Right atrium auricular region (tissue), 2 donors: ENCODE results near the gene FRMD3. TPM values are rescaled to one million over a fixed set of nuclear protein-coding genes. Genes with fewer than 3 reads are reported as not detected.

Source experiments
- DNase-seq: peaks from one replicate; pipeline ENCODE4 v3.0.0-alpha.2; 2019; ENCODE audit warnings: low spot score
- H3K27ac ChIP-seq, 2 donors: fragments of 200-600 bp; sonication (generic); 1 replicate in 1 of 2; 2 replicates in 1 of 2; pipeline ENCODE4 v1.5.1; 2016 to 2019
- H3K27me3 ChIP-seq, 2 donors: fragments of 200-600 bp; sonication (generic); one replicate each; pipeline versions ENCODE4 v1.5.1 to v1.6.0; 2017 to 2019
- H3K36me3 ChIP-seq: fragments of 200-600 bp; sonication (generic); one replicate; pipeline ENCODE4 v1.5.1; 2016
- H3K4me1 ChIP-seq, 2 donors: fragments of 200-600 bp; sonication (generic); one replicate each; pipeline versions ENCODE4 v1.5.1 to v1.6.0; 2017 to 2019
- H3K4me3 ChIP-seq, 2 donors: fragments of 200-600 bp; sonication (generic); 1 replicate in 1 of 2; 2 replicates in 1 of 2; pipeline ENCODE4 v1.5.1; 2017 to 2019; ENCODE audit warnings: mild to moderate bottlenecking in 1 of 2, moderate library complexity in 1 of 2
- H3K9me3 ChIP-seq, 2 donors: fragments of 200-600 bp; sonication (generic); one replicate each; pipeline ENCODE4 v1.5.1; 2019
- CTCF ChIP-seq, 2 donors: fragments of 200-600 bp; sonication (generic); IDR thresholded peaks; one replicate each; pipeline ENCODE4 v1.5.1; 2019; ENCODE audit warnings: antibody characterized with exemption in 2 of 2
- total RNA-seq, 2 donors: library from RNA; depleted of rRNA; stranded (reverse); fragments of >200 nt; gene quantifications; one replicate each; pipeline ENCODE4 v1.1.0, GENCODE V29; 2016

FRMD3 gene
- total RNA-seq, 2 donors from 2014 or later = 31.4 to 77.5 TPM

- no peak for TF ChIP-seq CTCF (IDR thresholded peaks at IDR 0.05)
- Histone ChIP-seq H3K9me3 (peaks cover 0 to 8% of the 10 kb centered on the region in 2 donors), H3K4me3 (no peak overlapping the region), H3K27me3 (no peaks in the 10 kb centered on the region), H3K36me3 (no peaks in the 10 kb centered on the region), H3K27ac (no peak overlapping the region), H3K4me1 (peaks cover 0 to 9% of the 10 kb centered on the region in 2 donors)
- DNase-seq = no peak
These were observed 131.3 kb downstream of the FRMD3 start for GRCh38 chr9:83406921-83407320.

GRCh38 chr9:83405759-83406158 is 132.4 kb downstream of the FRMD3 start:
- DNase-seq = no peak
- Histone ChIP-seq H3K4me3 (no peak overlapping the region), H3K9me3 (peaks cover 0 to 8% of the 10 kb centered on the region in 2 donors), H3K27ac (no peak overlapping the region), H3K4me1 (peaks cover 0 to 9% of the 10 kb centered on the region in 2 donors), H3K27me3 (no peaks in the 10 kb centered on the region), H3K36me3 (no peaks in the 10 kb centered on the region)
- no peak for TF ChIP-seq CTCF (IDR thresholded peaks at IDR 0.05)

- no peak for TF ChIP-seq CTCF (IDR thresholded peaks at IDR 0.05)
- no peak for DNase-seq
- peaks cover 0 to 8% of the 10 kb centered on the region in 2 donors for H3K9me3 ChIP-seq
- H3K27ac ChIP-seq = no peak overlapping the region
- no peaks in the 10 kb centered on the region for H3K36me3 ChIP-seq
- H3K4me1 ChIP-seq = peaks cover 0 to 9% of the 10 kb centered on the region in 2 donors
- no peak overlapping the region for H3K4me3 ChIP-seq
- H3K27me3 ChIP-seq = no peaks in the 10 kb centered on the region
These were observed 134.5 kb downstream of the FRMD3 start for GRCh38 chr9:83403527-83404238.

GRCh38 chr9:83401328-83401900 is 136.8 kb downstream of the FRMD3 start:
- H3K4me3 ChIP-seq = no peak overlapping the region
- H3K9me3 ChIP-seq = no peaks in the 10 kb centered on the region
- no peak overlapping the region for H3K27ac ChIP-seq
- no peaks in the 10 kb centered on the region for H3K27me3 ChIP-seq
- no peaks in the 10 kb centered on the region for H3K36me3 ChIP-seq
- TF ChIP-seq CTCF (IDR thresholded peaks at IDR 0.05) = no peak
- DNase-seq = no peak
- peaks cover 0 to 9% of the 10 kb centered on the region in 2 donors for H3K4me1 ChIP-seq

GRCh38 chr9:83396813-83397212 is 141.4 kb downstream of the FRMD3 start:
- Histone ChIP-seq H3K9me3 (no peaks in the 10 kb centered on the region), H3K4me1 (no peaks in the 10 kb centered on the region), H3K4me3 (no peak overlapping the region), H3K36me3 (no peaks in the 10 kb centered on the region), H3K27me3 (no peaks in the 10 kb centered on the region), H3K27ac (no peak overlapping the region)
- DNase-seq = no peak
- TF ChIP-seq CTCF (IDR thresholded peaks at IDR 0.05) = no peak
